Skin of body (tissue), 2 donors: ENCODE data around the gene NEMP1. TPM values are rescaled to one million over a fixed set of nuclear protein-coding genes. Genes with fewer than 3 reads are reported as not detected.
"Not testable (repeated sequence)": the region's sequence is repeated elsewhere in the genome, so short reads cannot be mapped to it uniquely, and the experiment has no call there.

Experiments used
- DNase-seq: peaks from one replicate; lab custom pipeline; 2025; lab: John Stamatoyannopoulos, UW
- total RNA-seq: library from RNA; depleted of rRNA; stranded (reverse); fragments of >200 nt; gene quantifications from one replicate; pipeline ENCODE4 v1.2.3, GENCODE V29; 2014

NEMP1 gene
- total RNA-seq, 1 donor from 2014 or later: 12.5 TPM

- no peak for DNase-seq
These were observed 21.4 kb downstream of the NEMP1 start for GRCh38 chr12:57057067-57057751.

- DNase-seq: no peak
These were observed 22.8 kb downstream of the NEMP1 start for GRCh38 chr12:57055824-57056223.

- not testable (repeated sequence) for DNase-seq
These were observed 24.7 kb downstream of the NEMP1 start for GRCh38 chr12:57053901-57054300.

GRCh38 chr12:57053146-57053545 lies 25.4 kb downstream of the NEMP1 start:
- DNase-seq: not testable (repeated sequence)

- no peak for DNase-seq
These were observed 27.6 kb downstream of the NEMP1 start for GRCh38 chr12:57051011-57051410.

- no peak for DNase-seq
These were observed 28.7 kb downstream of the NEMP1 start, which contains the start of gene MYO1A for GRCh38 chr12:57049890-57050289. TSS of gene MYO1A (minus strand) at chr12:57050129. CDS start at chr12:57048323, 1,806 bp downstream.

- DNase-seq: no peak
These were observed 29.5 kb downstream of the NEMP1 start for GRCh38 chr12:57049119-57049446.

GRCh38 chr12:57048423-57049118 lies 30.0 kb downstream of the NEMP1 start:
- no peak for DNase-seq

- DNase-seq: no peak
These were observed 30.6 kb downstream of the NEMP1 start for GRCh38 chr12:57047981-57048380.

GRCh38 chr12:57046947-57047890 lies 31.4 kb downstream of the NEMP1 start:
- no peak for DNase-seq

- DNase-seq: no peak
These were observed 32.4 kb downstream of the NEMP1 start for GRCh38 chr12:57046086-57046791.

- DNase-seq: no peak
These were observed 33.7 kb downstream of the NEMP1 start for GRCh38 chr12:57044889-57045288.

- DNase-seq: no peak
These were observed 34.1 kb downstream of the NEMP1 start for GRCh38 chr12:57044468-57044867.

- DNase-seq: no peak
These were observed 35.9 kb downstream of the NEMP1 start for GRCh38 chr12:57042695-57043094.

- no peak for DNase-seq
These were observed 37.8 kb downstream of the NEMP1 start for GRCh38 chr12:57040750-57041149.

GRCh38 chr12:57040211-57040610 lies 38.4 kb downstream of the NEMP1 start:
- DNase-seq: no peak

- no peak for DNase-seq
These were observed 39.4 kb downstream of the NEMP1 start for GRCh38 chr12:57039016-57039798.

- DNase-seq: no peak
These were observed 41.3 kb downstream of the NEMP1 start for GRCh38 chr12:57037264-57037663.

- DNase-seq: no peak
These were observed 45.2 kb downstream of the NEMP1 start for GRCh38 chr12:57033431-57033830.

GRCh38 chr12:57031789-57032188 lies 46.8 kb downstream of the NEMP1 start:
- DNase-seq: no peak
